ENCODE data around the gene RRP1.

The RRP1 gene

DNA sequence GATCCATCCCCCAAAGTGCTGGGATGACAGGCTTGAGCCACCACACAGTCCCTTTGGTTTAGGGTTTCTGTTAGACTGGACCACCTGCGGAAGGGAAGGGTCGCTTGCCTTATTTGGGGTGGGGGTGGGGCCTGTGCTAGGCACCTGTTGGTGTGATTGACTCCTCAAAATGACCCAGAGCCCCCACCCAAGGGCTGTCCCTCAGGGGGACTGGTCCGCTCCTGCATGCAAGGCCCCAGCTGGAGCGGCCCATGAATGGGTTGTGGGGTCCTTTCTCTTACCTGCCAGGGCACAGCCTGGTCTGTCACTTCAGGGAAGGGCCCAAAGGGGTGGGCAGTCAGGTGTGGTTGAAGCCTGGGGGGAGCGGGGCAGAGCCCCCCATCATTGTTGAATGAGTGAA lies 11.4 kb upstream of the RRP1 start:
- DNase-seq, result no peak

GRCh38 chr21:43778469-43779335 lies 10.7 kb upstream of the RRP1 start:
- DNase-seq, result no peak

DNA sequence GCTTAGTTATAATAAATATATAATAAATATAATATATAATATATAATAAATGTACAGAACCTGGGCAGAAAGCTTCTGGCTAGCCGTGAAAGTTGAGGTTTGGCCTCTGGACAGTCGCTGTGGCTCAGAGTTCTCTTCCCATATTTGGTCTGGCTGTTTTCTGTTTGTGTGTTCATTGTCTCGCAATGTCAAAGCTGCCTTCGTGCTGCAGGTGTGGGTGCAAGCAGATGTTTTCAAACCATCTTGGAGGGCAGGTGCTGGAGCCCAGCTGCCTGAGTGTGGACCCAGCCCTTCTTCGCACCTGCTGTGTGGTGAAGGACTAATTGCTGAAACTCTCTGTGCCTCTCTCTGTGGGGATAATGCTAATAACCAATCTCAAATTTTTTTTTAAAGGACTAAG lies 9.7 kb upstream of the RRP1 start:
- no peak for DNase-seq

DNA sequence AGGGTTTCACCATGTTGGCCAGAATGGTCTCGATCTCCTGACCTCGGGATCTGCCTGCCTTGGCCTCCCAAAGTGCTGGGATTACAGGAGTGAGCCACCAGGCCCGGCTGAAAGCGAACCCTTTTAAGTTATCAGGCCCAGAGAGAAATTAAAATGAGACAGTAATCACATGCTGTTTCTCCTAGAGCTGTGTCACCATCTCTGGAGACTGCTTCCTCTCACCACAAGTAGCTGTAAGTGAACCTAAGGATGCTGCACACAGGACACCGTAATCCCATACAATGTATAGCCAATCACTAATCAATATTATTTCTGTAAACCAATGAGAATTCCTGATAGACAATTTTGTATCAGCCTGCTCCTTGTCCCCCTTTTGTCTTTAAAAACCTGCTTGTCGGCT lies 7.5 kb upstream of the RRP1 start:
- no peak for DNase-seq

DNA sequence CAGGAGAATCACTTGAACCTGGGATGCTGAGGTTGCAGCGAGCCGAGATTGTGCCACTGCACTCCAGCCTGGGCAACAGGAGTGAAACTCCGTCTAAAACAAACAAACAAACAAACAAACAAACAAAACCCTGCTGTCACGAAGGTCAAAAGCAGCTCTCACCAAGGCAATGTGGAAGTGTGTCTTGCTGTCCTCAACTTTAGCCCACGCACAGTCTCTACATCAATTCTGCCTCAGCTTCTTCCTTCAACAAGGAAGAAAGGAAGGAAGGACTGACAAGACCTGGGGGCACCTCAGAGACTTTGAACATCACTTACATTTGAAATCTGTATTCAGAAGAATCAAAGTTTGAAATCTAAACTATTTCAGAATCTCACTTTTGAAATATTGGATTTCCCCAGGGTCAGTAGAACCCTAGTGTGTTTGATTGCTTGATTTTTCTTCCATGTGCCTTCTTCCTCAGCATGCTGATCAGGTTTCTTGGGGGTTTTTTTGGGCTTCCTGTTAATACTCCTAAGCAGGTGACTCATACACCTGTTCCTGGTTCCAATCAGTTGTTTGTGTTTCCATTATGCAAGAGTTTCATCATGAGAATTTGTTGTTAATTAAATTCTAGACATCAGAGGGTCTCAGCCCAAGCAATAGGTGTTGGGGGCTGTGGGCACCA lies 6.8 kb upstream of the RRP1 start:
- DNase-seq, result no peak

DNA sequence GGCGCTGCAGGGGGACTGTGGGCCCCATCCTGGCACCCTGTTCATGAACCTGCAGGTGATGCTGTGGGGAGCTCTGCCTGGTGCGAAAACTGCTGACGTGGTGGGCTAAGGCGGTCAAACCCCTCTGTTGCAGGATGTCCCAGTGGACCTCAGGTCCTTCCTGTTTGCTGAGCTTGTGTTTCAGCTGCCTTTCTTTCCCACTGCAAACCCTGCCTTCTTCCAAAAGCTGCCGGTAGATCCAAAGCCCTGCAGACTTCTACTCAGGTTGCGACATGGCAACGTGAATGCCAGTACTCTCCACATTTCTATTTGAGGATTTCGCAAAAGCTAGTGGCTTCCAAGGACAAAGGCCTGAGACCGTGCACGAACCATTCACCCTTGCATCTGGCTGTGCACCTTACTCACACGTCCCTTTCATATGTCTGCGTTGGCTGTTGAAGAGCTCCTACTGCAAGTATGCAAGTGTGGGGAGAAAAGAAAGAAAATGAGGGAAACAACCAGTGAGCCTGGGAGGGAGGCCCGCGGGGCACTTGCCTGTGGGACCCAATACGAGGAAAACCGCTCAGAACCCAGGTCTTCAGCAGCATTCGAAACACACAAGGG lies 6.2 kb upstream of the RRP1 start:
- no peak for DNase-seq

DNA sequence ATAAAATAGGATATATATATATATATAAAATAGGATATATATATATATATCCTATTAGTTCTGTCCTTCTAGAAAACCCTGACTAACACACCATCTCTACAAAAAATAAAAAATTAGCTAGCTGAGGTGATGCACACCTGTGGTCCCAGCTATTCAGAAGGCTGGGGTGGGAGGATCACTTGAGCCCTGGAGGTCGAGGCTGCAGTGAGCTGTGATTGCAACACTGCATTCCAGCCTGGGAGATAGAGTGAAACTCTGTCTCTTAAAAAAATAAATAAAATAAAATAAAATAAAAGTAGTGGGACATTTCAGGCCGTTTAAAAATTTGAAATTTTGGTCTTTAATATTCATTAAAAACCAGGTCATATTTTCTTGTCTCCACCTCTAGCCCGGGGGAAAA lies 4.2 kb upstream of the RRP1 start:
- DNase-seq, result no peak

- DNase-seq, result no peak
Observed at GRCh38 chr21:43786300-43786806, 3.0 kb upstream of the RRP1 start.

GRCh38 chr21:43786807-43787440 lies 2.5 kb upstream of the RRP1 start:
- DNase-seq, result no peak

DNA sequence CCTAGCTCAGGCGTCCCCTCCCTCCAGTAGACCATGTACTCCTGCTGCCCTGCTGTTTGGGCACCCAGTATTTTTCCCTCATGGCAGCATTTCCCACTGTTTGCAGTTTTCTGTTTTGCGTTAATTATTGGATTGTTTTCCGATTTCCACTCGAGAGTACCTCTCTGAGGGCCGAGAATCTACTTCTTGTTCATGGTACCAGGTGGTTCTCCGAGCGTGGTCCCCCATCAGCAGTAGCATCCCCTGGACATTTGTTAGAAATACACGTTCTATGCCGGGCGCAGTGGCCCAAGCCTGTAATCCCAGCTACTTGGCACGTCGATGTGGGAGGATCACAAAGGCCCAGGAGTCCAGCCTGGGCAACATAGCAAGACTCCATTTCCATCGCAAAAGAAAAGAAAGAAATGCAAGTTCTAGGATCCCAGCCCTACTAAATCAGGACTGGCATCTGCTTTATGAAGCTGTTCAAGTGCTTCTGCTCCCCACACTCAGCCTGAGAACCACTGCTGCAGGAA lies 690 bp downstream of the RRP1 start:
- DNase-seq, result peak; percentile 31

DNA sequence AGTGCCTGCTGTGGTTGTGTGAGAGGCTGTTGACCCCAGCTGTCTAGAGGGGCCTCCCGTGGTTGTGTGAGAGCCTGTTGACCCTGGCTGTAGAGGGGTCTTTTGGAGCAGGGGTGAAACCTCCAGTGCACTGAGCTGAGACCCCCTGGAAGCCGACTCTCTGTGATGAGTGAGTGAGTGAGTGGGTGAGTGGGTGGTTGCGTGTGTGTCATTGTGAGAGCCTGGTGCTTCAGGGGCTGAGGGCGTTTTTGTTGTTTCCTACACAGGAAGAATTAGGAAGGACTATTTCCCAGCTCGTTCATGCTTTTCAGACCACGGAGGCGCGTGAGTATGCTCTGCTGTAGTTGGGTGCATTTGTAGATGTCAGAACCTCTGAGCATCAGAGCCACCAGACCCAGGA lies 3.0 kb downstream of the RRP1 start:
- DNase-seq, result no peak

- no peak for DNase-seq
Observed at GRCh38 chr21:43793243-43793642, 3.9 kb downstream of the RRP1 start.

DNA sequence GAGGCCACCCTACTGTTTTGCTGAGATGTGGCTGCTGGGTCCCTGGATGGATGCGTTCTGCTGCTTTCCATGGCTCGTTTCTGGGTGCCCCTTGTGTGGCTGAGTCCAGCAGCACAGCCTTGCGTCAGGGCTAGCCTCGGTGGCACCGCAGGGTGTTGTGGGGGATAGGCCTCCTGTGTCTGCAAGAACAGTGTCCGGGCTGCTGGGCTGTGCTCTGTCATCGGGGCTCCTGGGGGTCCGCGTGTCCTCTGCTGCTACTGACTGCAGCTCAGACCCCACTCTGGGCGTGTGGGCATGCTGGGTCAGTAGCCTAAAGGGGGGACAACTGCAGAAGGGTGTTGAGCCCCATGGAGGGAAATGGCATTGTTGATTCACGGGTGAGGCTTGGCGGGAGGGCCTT lies 4.9 kb downstream of the RRP1 start:
- DNase-seq, result no peak

DNA sequence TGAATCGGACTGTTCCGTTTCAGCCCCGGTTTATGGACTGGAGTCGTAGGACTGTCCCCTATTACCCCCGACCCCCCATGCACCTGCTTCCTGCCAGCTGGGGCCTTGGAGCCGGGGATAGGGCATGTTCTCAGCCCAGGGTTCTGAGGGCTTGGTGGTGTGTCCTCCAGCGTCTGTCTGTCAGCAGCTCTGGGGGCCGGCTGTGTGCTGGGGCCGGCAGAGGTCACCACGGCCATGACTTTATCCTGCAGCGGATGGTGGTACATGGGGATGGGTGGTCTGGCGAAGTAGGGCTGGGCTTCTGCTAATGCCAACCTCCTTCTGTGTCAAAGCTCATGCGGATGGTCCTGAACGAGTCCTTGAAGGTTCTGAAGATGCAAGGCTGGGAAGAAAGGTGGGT lies 5.5 kb downstream of the RRP1 start:
- DNase-seq, result no peak

DNA sequence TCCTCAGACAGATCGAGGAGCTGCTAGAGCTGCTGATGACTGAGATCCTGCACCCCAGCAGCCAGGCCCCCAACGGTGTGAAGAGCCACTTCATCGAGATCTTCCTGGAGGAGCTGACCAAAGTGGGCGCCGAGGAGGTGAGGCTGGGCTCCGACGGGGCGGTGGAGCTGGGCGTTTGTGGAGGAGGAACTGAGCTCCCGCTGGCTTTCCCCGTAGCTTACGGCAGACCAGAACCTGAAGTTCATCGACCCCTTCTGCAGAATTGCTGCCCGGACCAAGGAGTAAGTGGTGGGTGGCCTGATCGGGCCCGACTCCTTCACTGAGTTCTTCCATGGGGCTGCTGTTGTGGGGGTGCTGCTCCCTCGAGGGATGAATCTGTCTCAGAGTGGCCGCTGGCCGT lies 8.0 kb downstream of the RRP1 start:
- DNase-seq, result no peak

DNA sequence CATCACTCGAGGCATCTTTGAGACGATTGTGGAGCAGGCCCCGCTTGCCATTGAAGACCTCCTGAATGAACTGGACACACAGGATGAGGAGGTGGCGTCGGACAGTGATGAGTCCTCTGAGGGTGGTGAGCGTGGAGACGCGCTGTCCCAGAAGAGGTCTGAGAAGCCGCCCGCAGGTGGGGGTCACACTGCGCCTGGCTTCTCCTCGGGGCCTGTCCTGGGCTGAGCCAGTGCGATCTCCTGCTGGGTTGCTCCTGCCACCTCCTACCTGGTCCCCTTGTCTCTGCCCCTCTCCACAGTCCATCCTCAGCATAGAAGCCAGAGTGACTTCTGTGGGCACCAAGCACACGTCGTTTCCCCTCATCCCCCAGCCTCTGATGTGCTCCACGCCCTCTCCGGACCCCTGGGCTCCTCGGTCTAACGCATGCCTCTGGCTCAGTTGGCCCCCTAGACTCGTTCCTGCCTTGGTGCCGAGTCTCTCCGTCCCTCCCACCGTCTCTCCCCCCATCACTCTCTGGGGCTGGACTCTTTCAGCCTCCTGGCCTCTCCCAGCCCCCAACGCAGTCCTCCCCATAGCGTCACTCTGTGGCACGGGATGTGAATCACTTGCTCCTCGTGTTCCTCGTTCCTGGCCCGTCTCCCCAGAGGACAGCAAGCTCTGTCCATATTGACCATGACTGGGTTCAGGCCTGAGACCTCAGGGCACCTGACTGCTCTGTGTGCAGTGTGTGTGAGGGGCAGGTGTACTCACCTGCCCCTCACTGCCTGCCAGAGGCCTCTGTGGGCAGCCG lies 8.7 kb downstream of the RRP1 start:
- DNase-seq, result no peak

- no peak for DNase-seq
Observed at GRCh38 chr21:43799301-43799840, 10.0 kb downstream of the RRP1 start.

DNA sequence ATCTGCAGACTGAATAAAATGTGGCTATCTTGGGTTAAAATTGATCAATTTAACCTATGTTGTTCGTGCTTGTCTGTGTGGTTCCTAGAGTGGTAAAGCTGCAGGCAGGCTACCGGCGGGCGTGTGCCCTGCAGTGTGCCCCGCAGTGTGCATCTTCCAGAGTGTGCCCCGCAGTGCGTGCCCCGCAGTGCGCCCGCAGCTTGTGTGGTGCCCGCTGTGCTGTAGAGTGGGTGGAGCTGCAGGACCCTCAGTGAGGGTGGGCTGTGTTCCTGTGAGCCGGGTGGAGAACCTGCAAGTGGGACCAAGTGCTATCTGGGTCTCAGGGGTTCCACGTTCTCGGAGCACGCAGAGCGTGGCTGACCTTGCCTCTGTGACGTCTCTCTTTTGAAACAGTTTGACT lies 10.7 kb downstream of the RRP1 start:
- no peak for DNase-seq

GRCh38 chr21:43800566-43800965 lies 11.2 kb downstream of the RRP1 start:
- no peak for DNase-seq

DNA sequence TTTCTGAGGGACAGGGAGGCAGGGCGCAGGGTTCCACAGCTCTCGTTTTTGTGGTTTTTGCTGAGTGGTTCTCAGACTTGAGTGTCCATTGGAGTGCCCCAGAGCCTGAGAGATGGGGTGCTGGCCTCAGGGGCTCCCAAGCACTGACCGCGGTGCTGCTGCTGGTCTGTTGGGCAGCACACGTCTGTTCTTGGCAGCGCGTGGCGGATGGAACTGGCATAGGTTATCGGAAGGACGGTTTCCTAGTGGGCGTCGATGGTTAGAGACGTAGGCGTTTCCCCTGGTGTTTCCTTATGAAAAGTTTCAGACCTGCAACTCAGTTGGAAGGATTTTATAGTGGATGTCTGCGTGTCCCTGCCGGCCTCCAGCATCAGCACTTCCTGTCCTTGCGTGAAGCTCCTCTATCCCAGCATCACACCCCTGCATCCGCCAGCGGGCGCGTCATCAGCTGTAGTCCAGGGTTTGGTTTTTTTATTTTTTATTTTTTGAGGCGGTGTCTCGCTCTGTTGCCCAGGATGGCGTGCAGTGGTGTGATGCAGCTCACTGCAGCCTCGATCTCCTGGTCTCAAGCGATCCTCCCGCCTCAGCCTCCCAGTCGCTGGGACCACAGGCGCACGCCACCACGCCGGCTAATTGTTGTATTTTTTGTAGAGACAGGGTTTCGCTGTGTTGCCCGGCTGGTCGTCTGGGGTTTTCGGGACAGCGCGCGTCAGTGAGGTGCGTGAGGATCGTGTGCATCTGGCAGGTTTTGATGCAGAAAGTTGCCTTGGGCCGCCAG lies 11.8 kb downstream of the RRP1 start:
- no peak for DNase-seq

DNA sequence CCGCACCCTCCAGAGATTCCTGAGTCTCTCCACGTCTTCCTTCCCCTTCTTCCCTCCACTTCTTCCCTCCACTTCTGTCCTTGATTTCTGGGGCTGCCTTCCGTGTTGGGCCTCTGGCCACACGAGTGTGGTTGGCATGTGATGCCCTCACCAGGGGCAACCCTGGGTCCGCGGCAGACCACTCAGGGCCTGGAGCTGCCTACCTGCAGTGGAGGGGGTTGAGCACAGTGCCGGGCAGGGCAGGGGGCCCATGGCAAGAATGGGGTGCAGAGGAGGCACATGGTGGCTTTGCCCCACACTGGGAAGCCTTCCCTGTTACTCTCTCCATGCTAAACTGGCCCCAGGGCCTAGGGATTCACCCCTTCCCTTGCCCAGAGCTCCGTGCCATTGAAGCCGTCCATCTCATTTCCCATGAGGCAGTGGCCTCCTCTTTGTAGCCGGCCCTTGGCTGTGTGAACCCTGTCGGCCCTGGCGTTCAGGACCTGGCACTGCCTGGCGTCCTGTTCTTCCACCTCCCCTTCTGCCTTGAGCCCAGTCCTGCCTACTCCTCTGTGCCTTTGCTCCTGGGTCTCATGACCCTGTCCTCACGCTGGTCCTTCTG lies 13.4 kb downstream of the RRP1 start:
- DNase-seq, result no peak

Measured in NCI-H82 (cell line).